HG03139 (cell line): ENCODE data around the gene PITPNM3.
"Not testable (repeated sequence)": the region's sequence is repeated elsewhere in the genome, so short reads cannot be mapped to it uniquely, and the experiment has no call there.

Experiments used
- ATAC-seq: cut with Tn5 transposase; IDR thresholded peaks from one replicate; pipeline ENCODE4 v1.9.1; 2021; ENCODE audit not compliant: unreplicated experiment

PITPNM3 gene

DNA sequence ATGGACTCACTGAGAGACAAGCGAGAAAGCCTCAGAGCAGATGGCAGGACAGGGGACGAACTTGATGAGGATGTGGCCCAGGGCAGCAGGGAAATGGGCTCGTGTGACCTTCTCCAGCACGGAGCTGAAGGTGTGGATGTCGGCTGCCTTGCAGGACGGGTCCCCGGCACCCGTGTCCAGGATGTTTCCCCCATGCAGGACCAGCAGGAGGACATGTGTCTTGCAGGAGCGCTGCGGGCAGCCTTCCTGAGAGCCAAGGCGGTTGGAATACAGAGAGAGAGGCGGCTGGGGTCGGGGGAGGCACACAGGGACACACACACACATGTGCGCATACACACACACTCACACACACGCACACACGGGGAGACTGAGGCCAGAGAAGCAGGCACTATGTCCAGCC is 72.8 kb downstream of the PITPNM3 start:
- no peak for ATAC-seq

DNA sequence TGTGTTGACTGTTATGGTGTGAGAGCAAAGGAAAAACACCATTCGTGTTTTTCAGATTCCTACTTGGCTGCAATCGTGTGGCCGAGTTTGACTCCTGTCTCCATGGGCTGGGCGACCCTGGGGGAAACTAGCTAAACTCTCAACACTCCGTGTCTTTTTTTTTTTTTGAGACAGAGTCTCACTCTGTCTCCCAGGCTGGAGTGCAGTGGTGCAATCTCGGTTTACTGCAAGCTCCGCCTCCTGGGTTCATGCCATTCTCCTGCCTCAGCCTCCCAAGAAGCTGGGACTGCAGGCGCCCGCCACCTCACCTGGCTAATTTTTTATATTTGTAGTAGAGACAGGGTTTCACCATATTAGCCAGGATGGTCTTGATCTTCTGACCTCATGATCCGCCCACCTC is 73.6 kb downstream of the PITPNM3 start:
- ATAC-seq = not testable (repeated sequence)

DNA sequence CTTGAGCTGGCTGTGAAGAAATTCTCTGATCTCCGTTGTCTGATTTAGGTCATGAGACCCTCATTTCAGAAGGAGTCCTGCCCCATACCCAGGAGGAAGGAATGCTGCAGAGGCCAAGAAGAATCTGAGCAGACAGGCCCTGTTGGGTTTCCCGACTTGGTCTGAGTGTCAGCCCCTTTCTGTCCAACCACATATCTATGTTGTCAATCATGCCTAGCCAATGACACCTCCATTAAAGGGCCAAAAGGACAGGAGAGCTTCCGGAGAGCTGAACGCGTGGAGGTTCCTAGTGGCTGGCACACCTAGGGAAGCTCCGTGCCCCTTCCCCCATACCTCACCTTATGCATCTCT is 74.3 kb downstream of the PITPNM3 start:
- no peak for ATAC-seq

DNA sequence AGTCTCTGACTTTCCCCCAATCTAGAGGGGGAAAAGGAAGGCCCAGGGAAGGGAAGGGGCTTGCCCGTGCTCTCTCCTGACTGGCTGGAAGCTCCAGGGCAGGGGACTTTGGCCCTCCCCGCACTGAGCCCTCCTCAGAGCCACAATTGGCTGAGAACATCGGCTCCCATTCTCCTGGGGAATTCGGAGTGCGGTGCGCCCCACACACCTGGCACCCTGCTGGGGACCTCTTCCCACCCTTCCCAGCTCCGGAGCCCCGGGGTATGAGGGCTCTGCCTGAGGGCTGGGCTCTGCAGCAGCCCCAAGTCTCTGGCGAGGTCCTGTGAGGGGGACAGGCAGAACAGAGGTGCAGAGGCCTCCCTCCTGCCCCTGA is 76.1 kb downstream of the PITPNM3 start:
- no peak for ATAC-seq

DNA sequence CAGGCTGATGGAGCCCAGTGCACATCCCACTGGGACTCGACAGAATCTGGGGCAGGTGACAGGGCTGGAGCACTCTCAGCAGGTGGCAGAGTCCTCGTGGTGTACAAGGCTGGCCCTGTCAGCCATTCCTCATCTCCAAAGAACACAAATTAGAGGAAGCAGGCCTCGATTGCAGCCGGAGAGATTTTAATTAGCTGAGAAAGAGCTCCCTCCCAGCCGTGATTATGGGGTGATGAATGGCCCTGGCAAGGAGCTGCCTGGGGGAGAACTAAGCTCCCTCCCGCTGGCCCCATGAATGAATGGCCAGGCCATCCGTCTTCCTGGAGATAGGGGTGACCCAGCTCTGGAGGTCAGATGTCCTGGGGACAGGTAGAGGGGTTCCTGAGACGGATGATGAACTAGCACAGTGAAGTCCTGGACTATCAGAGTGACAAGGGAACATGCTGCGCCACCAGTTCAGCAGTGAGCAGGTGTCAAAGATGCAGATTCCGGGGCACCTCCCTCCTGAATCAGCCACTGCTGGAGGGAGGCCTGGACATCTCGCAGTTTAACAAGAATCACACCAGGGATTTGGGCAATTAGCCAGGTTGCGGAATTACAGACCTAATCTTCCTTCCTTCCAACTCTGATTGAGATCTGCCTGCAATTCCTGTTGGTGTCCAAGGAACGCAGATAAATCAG is 76.6 kb downstream of the PITPNM3 start:
- ATAC-seq = no peak

DNA sequence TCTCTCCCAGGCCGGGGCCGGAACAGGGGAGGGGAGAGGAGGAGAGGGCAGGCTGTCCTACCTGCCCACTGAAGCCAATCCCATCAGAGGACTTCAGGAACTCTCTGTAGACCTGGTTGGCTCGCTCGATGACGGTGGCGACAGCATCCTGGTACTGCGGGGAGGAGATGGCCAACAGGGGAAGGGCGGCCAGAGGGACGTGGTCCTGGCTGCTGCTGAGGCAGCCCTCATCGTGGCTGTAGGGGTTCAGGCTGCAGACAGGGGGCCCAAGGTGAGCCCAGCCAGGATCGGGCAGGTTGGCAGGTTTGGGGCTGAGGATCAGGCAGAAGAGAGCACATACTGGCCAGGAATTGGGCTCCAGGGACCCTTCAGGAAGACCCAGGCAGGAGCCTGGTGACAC is 77.9 kb downstream of the PITPNM3 start:
- ATAC-seq = no peak

DNA sequence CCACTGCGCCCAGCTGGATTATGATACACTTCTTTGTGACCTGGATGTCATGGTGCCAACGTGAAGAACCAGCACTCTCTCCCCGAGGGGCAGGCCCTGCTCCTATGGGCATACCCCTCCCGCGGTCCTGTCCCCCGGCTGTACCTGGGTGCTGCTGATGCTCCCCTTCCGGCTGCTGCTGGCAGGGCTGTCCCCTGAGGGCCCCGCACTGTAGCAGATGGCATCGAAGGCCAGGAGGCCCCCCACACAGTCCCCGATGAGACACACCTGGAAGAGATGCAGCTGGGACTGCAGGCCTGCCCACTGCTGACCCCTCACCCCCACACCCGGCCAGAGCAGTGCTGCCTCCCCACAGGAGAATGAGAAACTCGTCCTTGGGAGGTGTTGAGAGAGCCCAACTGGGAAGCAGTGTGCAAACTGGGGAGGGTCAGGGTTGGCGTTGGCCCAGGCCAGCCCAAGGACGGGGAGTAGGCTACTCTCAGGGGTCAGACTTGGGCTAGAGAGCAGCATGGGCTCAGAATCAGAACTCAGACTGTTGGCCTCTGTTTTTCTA is 78.4 kb downstream of the PITPNM3 start:
- ATAC-seq = no peak

DNA sequence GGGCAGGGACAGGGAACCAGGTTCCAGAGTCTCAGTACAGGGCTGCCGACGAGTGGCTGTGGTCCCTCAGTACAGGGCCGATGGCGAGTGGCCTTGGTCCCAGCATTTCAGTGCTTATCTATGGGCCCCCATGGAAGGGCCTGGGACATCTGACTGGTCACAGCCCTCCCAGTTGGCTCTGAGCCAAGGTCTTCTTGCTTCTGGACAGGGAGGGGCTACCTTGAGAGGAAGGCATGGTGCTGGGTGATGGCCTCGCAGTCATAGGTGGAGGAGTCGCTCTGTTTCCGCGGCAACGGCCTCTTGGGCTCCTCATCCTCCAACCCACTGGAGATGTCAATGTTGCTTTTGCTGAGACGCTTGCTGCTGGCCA is 79.6 kb downstream of the PITPNM3 start:
- no peak for ATAC-seq

DNA sequence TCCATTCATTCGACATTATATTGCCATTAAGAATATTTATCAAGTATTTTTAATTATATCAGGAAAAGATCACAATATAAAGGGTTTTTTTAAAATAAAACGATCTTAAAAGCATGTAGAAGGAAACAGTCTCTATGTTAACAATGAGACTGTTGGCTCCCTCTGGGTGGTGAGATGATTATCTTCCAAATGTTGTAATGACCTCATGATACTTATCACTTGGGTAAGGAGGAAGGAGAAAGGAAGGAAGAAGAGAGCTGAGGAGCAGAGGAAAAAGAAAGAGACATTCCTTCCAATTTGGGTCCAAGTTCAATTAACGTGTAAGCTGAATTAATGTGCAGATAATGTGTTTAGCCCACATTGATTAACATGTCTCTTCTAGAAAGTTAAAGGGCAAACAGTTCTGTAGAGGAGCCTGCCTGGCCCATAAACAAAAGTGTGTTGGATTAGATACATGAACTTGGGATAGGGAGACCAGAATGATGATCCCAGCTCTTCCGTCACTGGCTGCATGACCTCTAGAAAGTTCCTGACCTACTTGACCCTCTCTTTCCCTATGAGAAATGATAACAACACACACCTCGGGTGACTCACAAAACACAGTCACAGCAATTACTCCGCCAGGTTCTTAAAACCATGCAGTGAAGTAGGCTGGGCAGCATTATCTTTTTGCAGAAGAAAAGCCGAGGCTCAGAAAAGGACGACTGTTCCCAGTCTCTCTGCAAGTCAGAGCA is 80.1 kb downstream of the PITPNM3 start:
- ATAC-seq = no peak

DNA sequence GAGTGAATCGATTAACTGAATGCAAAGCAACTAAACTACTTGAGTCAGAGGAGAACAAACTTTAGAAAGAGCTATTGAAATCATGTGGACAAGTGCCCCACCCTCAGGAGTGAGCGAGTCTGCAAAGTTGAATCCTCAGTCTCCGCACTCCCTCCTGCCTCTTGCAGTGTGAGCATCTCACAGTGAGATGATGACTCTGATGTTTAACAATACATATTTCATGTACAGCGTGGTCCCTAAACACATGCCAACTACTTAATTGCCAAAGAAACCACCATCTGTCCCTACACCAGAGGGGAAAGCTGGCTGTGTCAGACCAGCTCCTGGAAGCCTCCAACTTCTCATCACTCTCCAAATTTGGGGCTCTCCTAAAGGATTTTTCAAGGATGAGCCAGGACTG is 80.9 kb downstream of the PITPNM3 start:
- ATAC-seq = no peak

DNA sequence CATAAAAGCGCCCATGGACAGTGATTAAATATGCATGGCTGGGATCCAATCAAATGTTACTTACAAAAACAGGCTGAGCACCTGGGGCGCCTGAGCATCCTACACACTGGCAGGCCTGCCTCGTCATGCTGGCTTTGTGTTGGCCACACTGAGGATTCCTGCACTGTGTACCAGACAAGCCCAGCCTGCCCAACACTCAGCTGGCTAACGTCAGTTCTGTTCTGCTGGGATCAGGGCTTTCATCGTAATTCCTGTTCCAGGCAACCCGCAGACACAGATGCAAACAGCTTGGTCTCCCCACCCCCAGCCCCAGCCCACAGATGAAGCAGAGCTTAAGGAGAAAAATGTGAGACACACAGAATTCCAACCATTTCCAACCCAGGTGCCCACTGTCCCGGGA is 81.4 kb downstream of the PITPNM3 start:
- ATAC-seq = no peak

DNA sequence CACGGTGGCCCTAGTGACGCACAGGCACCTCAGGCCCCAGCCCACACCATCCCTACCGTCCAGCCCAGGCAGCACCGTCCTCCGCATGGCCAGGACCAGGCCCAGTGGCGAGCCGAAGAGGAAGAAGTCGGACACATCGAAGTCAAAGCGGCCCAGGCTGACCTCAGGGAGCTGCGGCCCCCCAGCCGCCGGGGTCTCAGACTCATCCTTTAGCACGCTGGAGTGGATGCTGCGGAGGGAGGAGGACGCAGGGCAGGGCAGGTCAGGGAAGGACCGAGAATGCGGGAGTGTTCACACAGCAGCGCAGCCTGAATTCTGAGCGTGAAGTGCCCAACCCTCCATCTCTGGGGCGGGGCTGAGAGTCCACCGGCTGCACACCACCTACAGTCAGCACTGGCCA is 82.0 kb downstream of the PITPNM3 start:
- no peak for ATAC-seq

DNA sequence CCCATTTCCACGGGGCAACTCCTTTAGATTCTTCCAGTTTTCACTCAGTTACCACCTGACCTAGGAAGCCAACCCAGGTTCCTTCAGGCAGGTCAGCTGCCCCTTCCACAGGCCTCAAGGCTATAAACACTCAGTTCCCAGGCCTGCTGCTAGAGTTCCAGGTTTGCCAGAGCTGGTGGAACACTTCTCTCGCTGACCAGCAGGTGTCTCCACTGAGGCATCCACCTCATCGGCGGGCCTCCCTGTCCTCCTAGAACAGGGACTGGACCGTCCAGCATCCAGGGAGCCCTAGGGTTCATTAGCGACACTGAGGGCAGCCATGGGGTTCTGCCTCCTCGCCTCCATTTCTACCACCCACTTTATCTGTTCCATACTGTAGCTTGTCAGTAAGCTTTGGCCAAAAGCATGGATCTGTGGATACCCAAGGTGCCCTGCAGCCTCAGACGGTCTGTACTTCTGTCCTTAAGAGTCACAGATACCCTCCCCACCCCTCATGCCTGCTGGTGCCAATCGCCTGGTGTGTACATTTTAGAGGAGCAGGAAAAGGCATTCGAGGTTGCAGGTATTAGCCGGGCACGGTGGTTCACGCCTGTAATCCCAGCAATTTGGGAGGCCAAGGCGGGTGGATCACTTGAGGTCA is 83.1 kb downstream of the PITPNM3 start:
- ATAC-seq = no peak

DNA sequence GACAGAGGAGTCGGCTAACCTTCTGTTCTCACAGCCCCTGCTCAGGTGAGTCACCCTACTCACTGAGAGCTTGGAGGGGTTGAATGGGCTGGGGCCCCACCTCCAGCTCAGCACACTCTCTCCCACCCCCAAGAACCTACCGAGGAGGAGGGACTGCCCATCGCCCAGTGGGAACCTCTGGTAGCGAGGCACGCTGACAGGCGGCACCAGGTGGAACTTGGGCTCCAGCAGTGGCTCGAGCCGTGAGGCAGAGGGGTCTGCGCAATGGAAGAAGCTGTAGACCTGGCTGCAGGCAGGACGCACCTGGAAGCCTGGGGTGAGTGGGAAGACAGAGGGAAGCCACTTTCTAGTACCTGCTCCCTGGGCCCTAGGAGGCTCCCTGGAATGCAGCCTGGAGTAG is 83.8 kb downstream of the PITPNM3 start:
- no peak for ATAC-seq

DNA sequence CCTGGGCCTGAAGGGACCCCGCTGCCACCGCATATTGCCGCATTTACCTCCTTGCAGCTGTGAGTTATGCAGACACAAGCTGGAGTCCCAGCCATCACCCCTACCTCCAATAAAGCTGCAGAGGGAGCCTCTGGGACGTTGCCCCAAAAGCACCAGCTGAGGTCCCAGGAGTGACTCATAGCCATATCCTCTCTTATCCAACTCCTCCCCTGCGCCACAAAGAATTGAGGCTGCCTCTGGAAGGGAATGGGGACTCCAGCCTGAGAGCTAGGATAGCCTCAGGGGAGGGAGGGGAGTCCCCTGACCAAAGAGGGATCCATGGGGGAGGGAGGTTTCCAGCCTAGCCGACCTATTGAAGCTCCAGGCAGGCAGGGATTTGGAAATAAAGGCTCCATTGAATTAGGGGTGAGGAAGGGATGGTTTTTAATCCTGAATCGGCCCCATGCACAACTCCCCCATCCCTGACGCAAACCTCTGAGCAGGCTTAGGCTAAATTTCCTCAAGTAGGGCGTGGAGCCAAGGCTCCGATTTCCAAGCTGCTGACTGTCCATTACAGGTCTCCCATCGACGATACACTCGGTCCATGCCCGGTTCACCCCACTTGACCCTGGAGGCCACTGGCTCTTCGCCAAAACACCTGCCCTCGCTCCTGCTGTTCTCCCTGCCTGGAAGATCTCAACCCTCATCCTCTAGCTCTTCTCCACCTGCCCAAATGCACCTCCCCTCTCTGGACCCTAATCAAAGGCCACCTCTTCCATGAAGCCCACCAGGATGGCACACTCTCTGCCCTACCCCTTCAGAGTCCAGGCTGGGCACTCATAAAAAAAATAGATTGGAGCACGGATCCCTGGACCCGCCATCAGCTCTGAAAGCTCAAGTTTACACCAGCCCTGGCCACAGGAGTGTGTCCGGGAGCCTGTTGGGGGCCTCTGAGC is 84.6 kb downstream of the PITPNM3 start:
- no peak for ATAC-seq

DNA sequence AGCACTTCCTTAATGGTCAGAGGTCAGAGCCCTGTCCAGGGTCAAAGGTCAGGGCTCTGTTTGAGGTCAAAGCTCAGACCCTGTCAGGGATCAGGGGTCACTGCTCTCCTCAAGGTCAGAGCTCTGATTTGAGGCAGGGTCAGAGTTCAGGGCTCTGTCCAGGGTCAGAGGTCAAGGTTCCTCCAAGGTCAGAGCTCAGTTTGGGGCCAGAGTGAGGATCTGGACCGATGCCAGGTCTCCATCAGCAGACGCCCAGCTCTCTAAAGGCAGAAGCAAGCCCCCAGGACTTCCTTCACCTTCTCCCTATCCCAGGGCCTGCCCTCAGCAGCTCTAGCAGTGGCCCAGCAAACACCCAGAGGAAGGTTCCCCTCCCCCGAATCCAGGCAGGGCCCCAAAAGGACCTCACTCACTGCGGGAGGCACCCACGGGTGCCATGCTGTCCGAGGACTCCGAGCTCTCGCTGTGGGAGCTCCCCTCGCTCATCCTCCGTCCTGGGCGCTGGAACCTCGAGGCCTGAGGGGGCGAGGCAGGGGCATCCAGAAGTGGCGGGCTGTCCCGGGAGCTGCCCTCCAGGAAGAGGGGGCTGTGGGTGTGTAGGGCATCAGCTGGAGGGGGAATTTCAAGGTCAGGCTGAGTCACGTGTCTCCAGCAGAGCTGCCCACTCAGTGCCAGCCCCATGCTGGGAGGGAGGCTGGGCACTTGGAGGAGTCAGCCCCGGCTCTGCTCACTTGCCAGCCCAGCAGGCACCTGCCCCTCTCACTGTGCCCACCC is 85.4 kb downstream of the PITPNM3 start:
- no peak for ATAC-seq

DNA sequence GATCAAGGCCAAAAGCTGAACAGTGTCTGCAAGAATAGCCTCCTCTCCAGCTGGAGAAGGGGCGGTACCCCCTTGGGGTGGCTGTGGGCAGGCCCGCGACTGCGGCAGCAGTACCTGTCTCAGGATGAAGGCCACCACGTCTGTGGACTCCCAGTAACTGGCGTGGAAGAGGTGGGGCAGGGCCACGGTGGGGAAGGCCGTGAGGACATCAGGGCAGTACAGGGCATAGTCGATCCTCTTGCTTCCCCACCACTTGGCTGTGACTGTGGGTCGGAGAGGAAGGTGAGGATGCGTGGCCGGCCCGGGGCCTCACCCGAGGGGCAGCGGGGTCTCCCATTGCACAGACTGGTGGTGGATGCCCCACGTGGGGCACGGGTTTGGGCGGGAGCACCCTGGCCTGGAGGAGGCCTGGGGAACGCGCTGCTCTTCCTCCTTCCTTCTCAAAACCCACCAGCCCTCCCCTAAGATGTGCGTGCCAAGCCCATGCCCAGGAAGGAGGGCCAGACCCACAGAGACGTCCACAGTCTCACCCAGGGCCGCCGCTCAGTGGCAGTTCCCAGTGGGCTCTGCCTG is 86.1 kb downstream of the PITPNM3 start:
- ATAC-seq = no peak

DNA sequence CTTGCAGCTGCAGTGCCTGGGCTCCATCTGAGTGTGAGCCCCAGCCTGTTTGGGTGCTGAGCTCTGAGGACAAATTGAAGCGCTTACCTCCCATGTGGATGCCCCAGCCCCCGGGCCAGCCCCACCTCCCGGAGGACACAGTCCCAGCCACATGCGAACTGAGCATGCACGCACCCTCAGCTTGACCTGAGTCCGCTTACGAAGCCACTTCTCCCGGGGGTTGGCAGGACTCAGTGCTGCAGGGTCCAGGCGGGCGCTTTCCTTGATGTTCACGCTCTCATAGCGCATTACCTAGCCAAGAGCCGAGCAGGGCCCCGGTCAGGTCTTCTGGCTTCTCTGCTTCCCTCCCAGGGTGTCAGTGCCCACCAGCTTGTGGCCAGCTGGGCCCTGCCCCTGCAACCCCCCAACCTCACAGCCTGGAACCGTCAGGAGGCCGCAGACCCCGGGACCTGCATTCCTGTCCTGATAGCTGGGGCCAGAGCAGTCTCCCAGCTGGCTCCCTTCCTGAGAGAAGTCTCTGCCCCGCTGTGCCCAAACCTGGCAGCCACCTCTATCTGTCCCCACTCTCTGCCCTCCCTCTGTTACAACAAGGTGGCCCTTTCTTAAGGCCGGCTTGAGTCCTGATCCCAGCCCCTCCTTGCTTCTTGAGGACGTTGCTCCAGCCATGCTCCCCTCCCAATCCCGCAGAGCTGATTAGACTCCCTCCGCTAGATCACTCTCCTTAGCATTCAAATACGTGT is 88.1 kb downstream of the PITPNM3 start:
- no peak for ATAC-seq

DNA sequence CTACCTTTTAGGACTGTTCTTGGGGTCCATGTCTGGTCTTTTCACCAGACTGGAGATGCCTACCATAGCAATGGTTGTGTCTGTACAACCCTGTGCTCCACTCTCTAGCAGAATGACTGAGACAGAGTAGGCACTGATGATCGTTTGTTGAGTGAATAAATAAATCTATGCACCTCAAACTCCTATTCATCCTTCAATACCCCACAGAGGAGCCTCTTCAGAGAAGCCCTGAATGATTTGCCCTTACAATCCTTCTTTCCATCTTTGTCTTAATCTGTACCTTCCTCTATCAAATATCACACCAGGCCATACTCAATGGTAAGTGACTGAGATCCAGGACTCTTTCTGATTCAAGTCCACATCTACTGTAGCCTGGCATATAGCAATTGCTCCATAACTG is 88.8 kb downstream of the PITPNM3 start:
- ATAC-seq = no peak
